ENCODE measurements around the gene PTPRR.

DNA sequence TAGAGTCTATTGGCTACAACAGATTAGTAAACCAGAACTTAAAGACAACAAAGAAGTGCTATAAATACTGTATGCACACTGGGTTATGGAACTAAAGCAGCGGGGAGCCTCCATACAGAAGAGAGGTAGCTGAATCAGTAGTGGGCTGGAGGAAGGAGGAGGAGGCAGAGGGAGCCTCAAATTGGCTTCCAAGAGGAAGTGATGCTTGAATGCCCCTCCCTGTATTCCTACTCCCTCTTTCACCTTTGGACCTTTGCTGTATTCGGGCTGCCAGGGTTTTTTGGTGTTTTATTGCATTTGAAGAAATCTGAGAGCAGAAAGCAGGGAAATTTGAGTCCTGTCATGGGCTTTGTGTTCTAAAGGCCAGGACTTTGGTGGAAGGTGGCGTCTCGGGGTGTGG, 179.3 kb downstream of the PTPRR start:
- TF ChIP-seq POLR2AphosphoS5 (IDR thresholded peaks at IDR 0.05) (no peak), CTCF (IDR thresholded peaks at IDR 0.05) (no peak)

Measured in prostate gland (tissue), 2 donors.